Fibroblast of lung (primary cell): ENCODE data around the gene IL17REL. TPM values are rescaled to one million over a fixed set of nuclear protein-coding genes. Genes with fewer than 3 reads are reported as not detected.

Experiments
- DNase-seq, 2 donors: peaks; one replicate each; pipeline versions ENCODE4 v3.0.0 to v3.0.0-alpha.2; 2010; ENCODE audit warnings: low read depth in 2 of 2
- H2AFZ ChIP-seq: 2 replicates; pipeline ENCODE4 v1.5.1; 2012; ENCODE audit warnings: low read length, control low read depth, inconsistent platforms
- H3K27ac ChIP-seq: 2 replicates; pipeline ENCODE4 v1.5.1; 2011; ENCODE audit warnings: low read length, control low read depth; ENCODE audit not compliant: insufficient read depth
- H3K27me3 ChIP-seq: 2 replicates; pipeline ENCODE4 v1.5.1; 2011; ENCODE audit warnings: mild to moderate bottlenecking, low read length; ENCODE audit not compliant: control insufficient read depth, insufficient read depth
- H3K36me3 ChIP-seq: 2 replicates; pipeline ENCODE4 v1.5.1; 2011; ENCODE audit warnings: low read length; ENCODE audit not compliant: control insufficient read depth, insufficient read depth
- H3K4me1 ChIP-seq: 2 replicates; pipeline ENCODE4 v1.5.1; 2011; ENCODE audit warnings: low read length; ENCODE audit not compliant: control insufficient read depth, insufficient read depth; ENCODE audit errors: extremely low read depth
- H3K4me2 ChIP-seq: 2 replicates; pipeline ENCODE4 v1.5.1; 2011; ENCODE audit warnings: low read length, control low read depth; ENCODE audit not compliant: insufficient read depth; ENCODE audit errors: extremely low read depth
- H3K4me3 ChIP-seq, 4 experiments: fragments of 200-600 bp in 1 of 4; sonication (generic) in 1 of 4; replicated peaks in 1 of 4; 2 replicates each; pipeline ENCODE4 v1.5.1; 2011 to 2016; ENCODE audit warnings: low read length in 4 of 4, low read depth in 3 of 4, mild to moderate bottlenecking in 3 of 4, control low read depth in 2 of 4, inconsistent platforms in 1 of 4, mixed read lengths in 1 of 4; ENCODE audit not compliant: insufficient read depth in 1 of 4; ENCODE audit errors: control extremely low read depth in 1 of 4
- H3K79me2 ChIP-seq: 2 replicates; pipeline ENCODE4 v1.5.1; 2012; ENCODE audit warnings: mild to moderate bottlenecking, low read length, inconsistent platforms; ENCODE audit not compliant: control insufficient read depth, insufficient read depth
- H3K9ac ChIP-seq: 2 replicates; pipeline ENCODE4 v1.5.1; 2011; ENCODE audit warnings: mild to moderate bottlenecking, low read length, control low read depth; ENCODE audit not compliant: insufficient read depth
- H3K9me3 ChIP-seq: 2 replicates; pipeline ENCODE4 v1.5.1; 2012; ENCODE audit warnings: low read depth, low read length; ENCODE audit not compliant: control insufficient read depth, insufficient read depth
- H4K20me1 ChIP-seq: 2 replicates; pipeline ENCODE4 v1.5.1; 2011; ENCODE audit warnings: low read length; ENCODE audit not compliant: control insufficient read depth, insufficient read depth; ENCODE audit errors: extremely low read depth
- EZH2 ChIP-seq: IDR thresholded peaks from 2 replicates; pipeline ENCODE4 v1.5.1; 2012; ENCODE audit warnings: low read length, control low read depth, mild to moderate bottlenecking; ENCODE audit errors: missing control alignments
- polyA plus RNA-seq, 2 donors: library from polyadenylated mRNA; depleted of rRNA in 1 of 2; stranded (reverse) in 1 of 2; unstranded in 1 of 2; fragments of >200 nt; gene quantifications; 2 replicates each; pipeline ENCODE4 v1.2.1, GENCODE V29; 2011 to 2012; ENCODE audit warnings: missing spikeins in 1 of 2
- total RNA-seq: library from RNA; depleted of rRNA; stranded (reverse); fragments of >200 nt; gene quantifications from 2 replicates; pipeline ENCODE4 v1.2.1, GENCODE V29; 2014
- TF ChIP-seq, protein P1 (sequence below), 2 donors: IDR thresholded peaks in 1 of 2; conservative IDR thresholded peaks in 1 of 2; 1 replicate in 1 of 2; 2 replicates in 1 of 2; pipeline ENCODE4 v1.5.1; 2011 to 2012; ENCODE audit warnings: low read length in 2 of 2, control low read depth in 1 of 2, inconsistent platforms in 1 of 2, low read depth in 1 of 2, mild to moderate bottlenecking in 1 of 2

IL17REL gene
- total and polyA plus RNA-seq, 2 donors (not counting 1 experiment from before 2014, with no cell fraction given) = under 0.01 TPM; not detected in 1

DNA sequence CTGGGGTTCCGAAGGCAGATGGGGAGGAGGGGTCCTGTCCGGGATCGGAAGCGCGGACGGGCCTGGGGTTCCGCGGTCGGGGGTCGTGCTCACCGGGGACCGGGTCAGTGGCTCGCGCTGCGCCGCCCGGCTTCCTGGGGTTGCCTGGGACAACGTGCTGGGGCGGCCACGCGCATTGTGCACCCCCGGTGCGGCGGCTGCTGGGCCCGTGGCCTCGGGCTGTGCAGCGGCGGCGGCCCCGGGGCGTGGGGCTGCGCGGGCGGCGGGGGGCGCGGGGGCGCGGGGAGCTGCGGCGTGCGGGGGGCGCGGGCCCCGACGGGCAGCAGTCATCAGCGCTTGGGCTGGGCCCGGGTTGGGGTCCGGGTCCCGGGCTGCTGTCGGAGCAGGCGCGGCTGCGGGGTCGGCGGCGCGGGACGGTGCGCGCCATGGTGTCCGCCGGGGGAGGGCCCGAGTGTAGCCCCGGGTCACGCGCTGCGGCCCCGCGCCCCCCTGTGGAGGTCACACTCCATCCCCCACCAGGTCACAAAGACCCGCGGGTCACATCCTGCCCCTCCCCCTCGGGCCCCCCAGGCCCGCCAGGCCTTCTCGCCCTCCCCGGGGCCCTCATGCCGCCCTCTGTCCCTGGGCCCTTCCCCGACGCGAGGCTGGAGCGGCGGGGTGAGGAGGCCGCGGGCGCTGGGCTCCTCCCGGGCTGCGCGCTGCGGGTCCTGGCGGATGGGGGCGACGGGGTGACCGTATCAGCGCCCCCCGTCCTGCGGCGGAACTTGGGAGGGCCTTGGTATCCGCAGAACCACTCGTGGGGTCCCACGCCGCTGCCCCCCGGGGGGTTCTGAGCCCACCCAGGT lies 45.7 kb upstream of the IL17REL start, which contains the start of gene TTLL8:
Gene TTLL8 (minus strand): TSS at position 238 of the 845 bp plus-strand sequence.
- Histone ChIP-seq H3K79me2 (no peaks in the 10 kb centered on the region), H3K4me2 (no peak within 1 kb of the TSS), H4K20me1 (no peaks in the 10 kb centered on the region), H3K9me3 (no peaks in the 10 kb centered on the region), H3K36me3 (no peaks in the 10 kb centered on the region), H2AFZ (no peak within 1 kb of the TSS), H3K27me3 (no peaks in the 10 kb centered on the region), H3K4me3 (no peak within 1 kb of the TSS), H3K27ac (no peak within 1 kb of the TSS), H3K4me1 (no peaks in the 10 kb centered on the region), H3K9ac (no peak within 1 kb of the TSS)
- TF ChIP-seq, protein P1, sequence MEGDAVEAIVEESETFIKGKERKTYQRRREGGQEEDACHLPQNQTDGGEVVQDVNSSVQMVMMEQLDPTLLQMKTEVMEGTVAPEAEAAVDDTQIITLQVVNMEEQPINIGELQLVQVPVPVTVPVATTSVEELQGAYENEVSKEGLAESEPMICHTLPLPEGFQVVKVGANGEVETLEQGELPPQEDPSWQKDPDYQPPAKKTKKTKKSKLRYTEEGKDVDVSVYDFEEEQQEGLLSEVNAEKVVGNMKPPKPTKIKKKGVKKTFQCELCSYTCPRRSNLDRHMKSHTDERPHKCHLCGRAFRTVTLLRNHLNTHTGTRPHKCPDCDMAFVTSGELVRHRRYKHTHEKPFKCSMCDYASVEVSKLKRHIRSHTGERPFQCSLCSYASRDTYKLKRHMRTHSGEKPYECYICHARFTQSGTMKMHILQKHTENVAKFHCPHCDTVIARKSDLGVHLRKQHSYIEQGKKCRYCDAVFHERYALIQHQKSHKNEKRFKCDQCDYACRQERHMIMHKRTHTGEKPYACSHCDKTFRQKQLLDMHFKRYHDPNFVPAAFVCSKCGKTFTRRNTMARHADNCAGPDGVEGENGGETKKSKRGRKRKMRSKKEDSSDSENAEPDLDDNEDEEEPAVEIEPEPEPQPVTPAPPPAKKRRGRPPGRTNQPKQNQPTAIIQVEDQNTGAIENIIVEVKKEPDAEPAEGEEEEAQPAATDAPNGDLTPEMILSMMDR (conservative IDR thresholded peaks at IDR 0.05 in 1 of 2, IDR thresholded peaks at IDR 0.05 in 1 of 2; ENCODE audit: low read depth in 1 of 2, low read length in 2 of 2) = no peak
- no peak for TF ChIP-seq EZH2
- no peak for DNase-seq

DNA sequence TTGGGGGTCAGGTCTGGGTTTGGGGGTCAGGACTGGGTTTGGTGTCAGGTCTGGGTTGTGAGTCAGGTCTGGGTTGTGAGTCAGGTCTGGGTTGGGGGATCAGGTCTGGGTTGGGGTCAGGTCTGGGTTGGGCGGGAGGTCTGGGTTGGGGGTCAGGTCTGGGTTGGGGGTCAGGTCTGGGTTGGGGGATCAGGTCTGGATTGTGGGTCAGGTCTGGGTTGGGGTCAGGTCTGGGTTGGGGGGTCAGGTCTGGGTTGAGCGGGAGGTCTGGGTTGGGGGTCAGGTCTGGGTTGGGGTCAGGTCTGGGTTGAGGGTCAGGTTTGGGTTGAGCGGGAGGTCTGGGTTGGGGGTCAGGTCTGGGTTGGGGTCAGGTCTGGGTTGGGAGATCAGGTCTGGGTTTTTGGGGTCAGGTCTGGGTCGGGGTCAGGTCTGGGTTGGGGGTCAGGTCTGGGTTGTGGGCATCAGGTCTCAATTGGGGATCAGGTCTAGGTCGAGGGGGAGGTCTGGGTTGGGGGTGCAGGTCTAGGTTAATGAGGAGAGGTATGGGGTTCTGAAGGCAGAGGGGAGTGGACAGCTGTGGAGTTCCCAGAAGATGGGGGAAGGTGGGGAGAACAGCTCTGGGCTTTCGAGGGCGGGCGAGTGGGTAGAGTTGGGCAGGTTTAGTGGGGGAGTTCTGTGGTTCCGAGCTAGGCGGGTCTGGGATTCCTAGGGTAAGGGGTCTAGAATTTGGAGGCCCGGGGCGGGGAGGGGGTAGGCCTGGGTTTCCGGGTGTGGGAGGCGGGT lies 44.9 kb upstream of the IL17REL start:
- no peak overlapping the region for H3K4me3 ChIP-seq

More for the DNA sequence above, 44.9 kb upstream of the IL17REL start:
- no peak for TF ChIP-seq EZH2
- TF ChIP-seq, protein P1 (conservative IDR thresholded peaks at IDR 0.05 in 1 of 2, IDR thresholded peaks at IDR 0.05 in 1 of 2; ENCODE audit: low read depth in 1 of 2, low read length in 2 of 2) = no peak
- no peaks in the 10 kb centered on the region for H3K9me3 ChIP-seq
- H3K36me3 ChIP-seq = no peaks in the 10 kb centered on the region
- no peaks in the 10 kb centered on the region for H3K79me2 ChIP-seq
- H3K27ac ChIP-seq = no peak overlapping the region
- DNase-seq = no peak
- H3K4me1 ChIP-seq = no peaks in the 10 kb centered on the region
- no peaks in the 10 kb centered on the region for H3K27me3 ChIP-seq
- H3K9ac ChIP-seq = no peak overlapping the region
- H2AFZ ChIP-seq = no peak overlapping the region
- H4K20me1 ChIP-seq = no peaks in the 10 kb centered on the region
- no peak overlapping the region for H3K4me2 ChIP-seq
